Measurements from ENCODE around the gene GFER.

DNA sequence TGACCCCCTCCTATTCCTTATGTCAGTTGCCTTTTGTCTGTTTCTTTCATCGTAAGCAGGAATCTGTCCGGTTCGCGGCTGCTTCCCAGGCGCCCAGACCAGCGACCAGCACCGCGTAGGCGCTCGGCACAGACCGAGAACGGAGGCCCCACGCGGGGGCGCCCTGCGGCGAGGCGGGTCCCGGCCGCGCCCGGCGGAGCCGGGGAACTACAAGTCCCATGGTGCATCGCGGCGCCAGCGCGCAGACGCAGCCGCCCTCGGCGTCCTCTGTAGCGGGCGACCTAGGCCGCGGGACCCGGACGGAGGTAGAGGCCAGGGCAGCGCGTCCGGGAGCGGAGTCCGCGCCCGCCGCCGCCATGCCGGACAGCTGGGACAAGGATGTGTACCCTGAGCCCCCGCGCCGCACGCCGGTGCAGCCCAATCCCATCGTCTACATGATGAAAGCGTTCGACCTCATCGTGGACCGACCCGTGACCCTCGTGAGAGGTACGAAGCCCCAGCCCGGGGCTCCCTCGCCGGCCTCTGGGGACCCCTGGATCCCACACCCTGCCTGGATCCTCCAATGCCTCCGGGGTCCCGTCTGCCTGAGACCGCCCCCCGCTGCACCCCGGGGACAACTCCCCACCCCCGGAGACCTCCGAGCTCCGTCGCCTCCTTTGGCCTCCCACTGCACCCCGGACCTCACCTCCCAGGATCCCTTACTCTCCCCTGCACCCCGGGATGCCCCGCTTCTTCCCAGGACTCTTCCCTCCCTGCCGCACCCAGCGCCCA lies 24.5 kb upstream of the GFER start, which contains the start of gene NDUFB10:
- TF ChIP-seq POLR2A (IDR thresholded peaks at IDR 0.05; ENCODE audit: low read depth, low read length), result peak; percentile 69; the same call in 1 of the 2 replicates
- TF ChIP-seq TAF1 (IDR thresholded peaks at IDR 0.05; ENCODE audit: low read depth, low read length), result peak; percentile 47; the same call in 1 of the 2 replicates
- peak; percentile 84 for TF ChIP-seq POLR2AphosphoS5 (IDR thresholded peaks at IDR 0.05; ENCODE audit: low read depth, low read length)
- no peak for TF ChIP-seq POU2F2 (IDR thresholded peaks at IDR 0.05; ENCODE audit: low read depth, low read length)
